HepG2 (cell line): ENCODE data around the gene UCP3. TPM values are rescaled to one million over a fixed set of nuclear protein-coding genes. Genes with fewer than 3 reads are reported as not detected.

Experiments
- AGO1 ChIP-seq: fragments of 200-400 bp; formaldehyde crosslinking; IDR thresholded peaks from 2 replicates; pipeline ENCODE4 v1.6.1; 2017; ENCODE audit warnings: mild to moderate bottlenecking, low read depth, low read length, moderate library complexity; ENCODE audit not compliant: poor library complexity, severe bottlenecking
- HMGA1 ChIP-seq: sonication (generic); formaldehyde crosslinking; conservative IDR thresholded peaks from 2 replicates; pipeline ENCODE4 v1.4.0; 2020; ENCODE audit warnings: missing genetic modification reagents
- IRF2 ChIP-seq: IDR thresholded peaks from 2 replicates; pipeline ENCODE4 v1.6.1; 2018; ENCODE audit warnings: missing genetic modification reagents, missing compliant biosample characterization
- JUN ChIP-seq: sonication (generic); formaldehyde crosslinking; IDR thresholded peaks from 2 replicates; pipeline ENCODE4 v1.4.0; 2020; ENCODE audit warnings: mild to moderate bottlenecking, missing genetic modification reagents
- KDM6A ChIP-seq: IDR thresholded peaks from 2 replicates; pipeline ENCODE4 v1.6.1; 2016; ENCODE audit warnings: low read depth
- NCOA1 ChIP-seq: sonication (generic); formaldehyde crosslinking; IDR thresholded peaks from 2 replicates; pipeline ENCODE4 v1.9.0; 2021; ENCODE audit warnings: missing genetic modification reagents
- NR2F6 ChIP-seq, 2 experiments: IDR thresholded peaks; 2 replicates each; pipeline ENCODE4 v1.6.1; 2016; ENCODE audit warnings: antibody characterized with exemption in 1 of 2, mild to moderate bottlenecking in 1 of 2
- PHF5A ChIP-seq: IDR thresholded peaks from one replicate; pipeline ENCODE4 v1.6.1; 2018; ENCODE audit warnings: low read depth, missing genetic modification reagents; ENCODE audit not compliant: unreplicated experiment
- STAG1 ChIP-seq: sonication (generic); formaldehyde crosslinking; IDR thresholded peaks from 2 replicates; pipeline ENCODE4 v1.4.0; 2020; ENCODE audit warnings: missing genetic modification reagents
- ZBTB20 ChIP-seq: sonication (generic); formaldehyde crosslinking; IDR thresholded peaks from 2 replicates; pipeline ENCODE4 v1.8.1; 2023; ENCODE audit warnings: missing genetic modification reagents, low read depth, mild to moderate bottlenecking, borderline replicate concordance
- ZNF256 ChIP-seq: sonication (generic); formaldehyde crosslinking; conservative IDR thresholded peaks from 2 replicates; pipeline ENCODE4 v1.4.0; 2020; ENCODE audit warnings: missing genetic modification reagents
- ZNF264 ChIP-seq: sonication (generic); formaldehyde crosslinking; IDR thresholded peaks from 2 replicates; pipeline ENCODE4 v1.4.0; 2020; ENCODE audit warnings: missing genetic modification reagents
- ZNF367 ChIP-seq: sonication (generic); formaldehyde crosslinking; IDR thresholded peaks from 2 replicates; pipeline ENCODE4 v1.4.0; 2020; ENCODE audit warnings: missing genetic modification reagents, borderline replicate concordance
- ZNF644 ChIP-seq: IDR thresholded peaks from 2 replicates; pipeline ENCODE4 v1.6.1; 2016; ENCODE audit warnings: low read depth
- ZNF7 ChIP-seq: IDR thresholded peaks from 2 replicates; pipeline ENCODE4 v1.6.1; 2016; ENCODE audit warnings: missing biosample characterization, missing genetic modification reagents
- polyA plus RNA-seq, 8 experiments: library from polyadenylated mRNA; depleted of rRNA in 3 of 8; stranded (reverse) in 7 of 8; unstranded in 1 of 8; fragments of >200 nt; fragmentation: Illumina TruSeq in 4 of 8; extraction: Trizol in 4 of 8; gene quantifications; 2 replicates each; pipeline versions ENCODE4 v1.2.1 to v1.2.3, GENCODE V29; 2011 to 2016; ENCODE audit warnings: low read depth in 4 of 8, missing spikeins in 1 of 8, mixed read lengths in 1 of 8; ENCODE audit not compliant: insufficient read depth in 1 of 8
- total RNA-seq, 5 experiments: library from RNA; depleted of rRNA; stranded (reverse); fragments of >200 nt; fragmentation: Illumina TruSeq; extraction: Trizol; gene quantifications; 2 replicates each; pipeline ENCODE4 v1.2.3, GENCODE V29; 2016; ENCODE audit warnings: low read depth in 1 of 5
- TF ChIP-seq, protein P1 (sequence below): sonication (generic); formaldehyde crosslinking; conservative IDR thresholded peaks from 2 replicates; pipeline ENCODE4 v1.5.0; 2020; ENCODE audit warnings: missing genetic modification reagents
- TF ChIP-seq, protein P2 (sequence below): sonication (generic); formaldehyde crosslinking; IDR thresholded peaks from 2 replicates; pipeline ENCODE4 v1.4.0; 2020; ENCODE audit warnings: mild to moderate bottlenecking, missing genetic modification reagents, borderline replicate concordance
- TF ChIP-seq, protein P3 (sequence below): sonication (generic); formaldehyde crosslinking; IDR thresholded peaks from 2 replicates; pipeline ENCODE4 v1.5.1; 2020; ENCODE audit warnings: missing genetic modification reagents, mild to moderate bottlenecking, borderline replicate concordance
- TF ChIP-seq, protein P4 (sequence below): IDR thresholded peaks from 2 replicates; pipeline ENCODE4 v1.6.1; 2016; ENCODE audit warnings: low read depth
- TF ChIP-seq, protein P5 (sequence below): IDR thresholded peaks from 2 replicates; pipeline ENCODE4 v1.6.1; 2016

Gene UCP3
- total and polyA plus RNA-seq, 2 of the 13 experiments (the other 11 are each of a cell fraction or from before 2014, with no cell fraction given) = 0.37 TPM; not detected in 1

DNA sequence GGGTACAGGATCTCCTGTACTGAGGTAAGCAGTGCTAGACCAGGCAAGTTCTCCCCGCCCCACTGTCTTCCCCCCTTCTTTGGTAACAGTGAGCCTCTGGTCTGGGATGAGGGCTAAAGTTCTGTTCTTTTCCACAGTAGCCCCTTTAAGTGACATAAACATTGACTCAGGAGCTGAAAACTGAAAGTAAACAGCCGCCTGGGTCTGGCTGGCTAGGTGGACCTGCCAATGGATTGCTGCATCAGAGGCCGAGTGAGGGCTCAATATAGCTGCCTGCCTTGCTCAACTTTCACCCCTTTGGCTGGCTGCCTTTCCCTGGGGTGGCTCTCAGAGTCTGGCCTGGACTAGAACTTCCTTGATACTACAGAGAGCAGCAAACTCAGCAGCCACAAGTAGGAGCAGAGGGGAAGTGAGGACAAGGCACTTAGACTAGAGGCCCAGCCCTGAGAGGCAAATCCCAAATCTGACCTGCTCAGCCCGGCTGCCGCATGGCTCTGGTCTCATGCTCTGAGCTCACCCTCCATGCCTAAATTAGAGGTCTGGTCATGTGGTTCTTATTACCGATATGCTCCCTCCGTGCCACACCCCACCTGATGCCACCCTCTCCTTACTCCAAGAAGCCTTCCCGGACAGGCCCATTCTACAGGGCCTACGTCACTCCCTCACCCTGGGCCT lies 9.6 kb upstream of the UCP3 start (continued):
- TF ChIP-seq, protein P1, sequence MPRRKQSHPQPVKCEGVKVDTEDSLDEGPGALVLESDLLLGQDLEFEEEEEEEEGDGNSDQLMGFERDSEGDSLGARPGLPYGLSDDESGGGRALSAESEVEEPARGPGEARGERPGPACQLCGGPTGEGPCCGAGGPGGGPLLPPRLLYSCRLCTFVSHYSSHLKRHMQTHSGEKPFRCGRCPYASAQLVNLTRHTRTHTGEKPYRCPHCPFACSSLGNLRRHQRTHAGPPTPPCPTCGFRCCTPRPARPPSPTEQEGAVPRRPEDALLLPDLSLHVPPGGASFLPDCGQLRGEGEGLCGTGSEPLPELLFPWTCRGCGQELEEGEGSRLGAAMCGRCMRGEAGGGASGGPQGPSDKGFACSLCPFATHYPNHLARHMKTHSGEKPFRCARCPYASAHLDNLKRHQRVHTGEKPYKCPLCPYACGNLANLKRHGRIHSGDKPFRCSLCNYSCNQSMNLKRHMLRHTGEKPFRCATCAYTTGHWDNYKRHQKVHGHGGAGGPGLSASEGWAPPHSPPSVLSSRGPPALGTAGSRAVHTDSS (CRISPR knock-in tag) = no peak
- peak; percentile 92; the same call in 1 of the 2 replicates for TF ChIP-seq IRF2
- TF ChIP-seq, protein P2, sequence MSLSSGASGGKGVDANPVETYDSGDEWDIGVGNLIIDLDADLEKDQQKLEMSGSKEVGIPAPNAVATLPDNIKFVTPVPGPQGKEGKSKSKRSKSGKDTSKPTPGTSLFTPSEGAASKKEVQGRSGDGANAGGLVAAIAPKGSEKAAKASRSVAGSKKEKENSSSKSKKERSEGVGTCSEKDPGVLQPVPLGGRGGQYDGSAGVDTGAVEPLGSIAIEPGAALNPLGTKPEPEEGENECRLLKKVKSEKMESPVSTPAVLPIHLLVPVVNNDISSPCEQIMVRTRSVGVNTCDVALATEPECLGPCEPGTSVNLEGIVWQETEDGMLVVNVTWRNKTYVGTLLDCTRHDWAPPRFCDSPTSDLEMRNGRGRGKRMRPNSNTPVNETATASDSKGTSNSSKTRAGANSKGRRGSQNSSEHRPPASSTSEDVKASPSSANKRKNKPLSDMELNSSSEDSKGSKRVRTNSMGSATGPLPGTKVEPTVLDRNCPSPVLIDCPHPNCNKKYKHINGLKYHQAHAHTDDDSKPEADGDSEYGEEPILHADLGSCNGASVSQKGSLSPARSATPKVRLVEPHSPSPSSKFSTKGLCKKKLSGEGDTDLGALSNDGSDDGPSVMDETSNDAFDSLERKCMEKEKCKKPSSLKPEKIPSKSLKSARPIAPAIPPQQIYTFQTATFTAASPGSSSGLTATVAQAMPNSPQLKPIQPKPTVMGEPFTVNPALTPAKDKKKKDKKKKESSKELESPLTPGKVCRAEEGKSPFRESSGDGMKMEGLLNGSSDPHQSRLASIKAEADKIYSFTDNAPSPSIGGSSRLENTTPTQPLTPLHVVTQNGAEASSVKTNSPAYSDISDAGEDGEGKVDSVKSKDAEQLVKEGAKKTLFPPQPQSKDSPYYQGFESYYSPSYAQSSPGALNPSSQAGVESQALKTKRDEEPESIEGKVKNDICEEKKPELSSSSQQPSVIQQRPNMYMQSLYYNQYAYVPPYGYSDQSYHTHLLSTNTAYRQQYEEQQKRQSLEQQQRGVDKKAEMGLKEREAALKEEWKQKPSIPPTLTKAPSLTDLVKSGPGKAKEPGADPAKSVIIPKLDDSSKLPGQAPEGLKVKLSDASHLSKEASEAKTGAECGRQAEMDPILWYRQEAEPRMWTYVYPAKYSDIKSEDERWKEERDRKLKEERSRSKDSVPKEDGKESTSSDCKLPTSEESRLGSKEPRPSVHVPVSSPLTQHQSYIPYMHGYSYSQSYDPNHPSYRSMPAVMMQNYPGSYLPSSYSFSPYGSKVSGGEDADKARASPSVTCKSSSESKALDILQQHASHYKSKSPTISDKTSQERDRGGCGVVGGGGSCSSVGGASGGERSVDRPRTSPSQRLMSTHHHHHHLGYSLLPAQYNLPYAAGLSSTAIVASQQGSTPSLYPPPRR (CRISPR knock-in tag) = no peak
- TF ChIP-seq ZBTB20 (CRISPR knock-in tag) = no peak
- TF ChIP-seq, protein P3, sequence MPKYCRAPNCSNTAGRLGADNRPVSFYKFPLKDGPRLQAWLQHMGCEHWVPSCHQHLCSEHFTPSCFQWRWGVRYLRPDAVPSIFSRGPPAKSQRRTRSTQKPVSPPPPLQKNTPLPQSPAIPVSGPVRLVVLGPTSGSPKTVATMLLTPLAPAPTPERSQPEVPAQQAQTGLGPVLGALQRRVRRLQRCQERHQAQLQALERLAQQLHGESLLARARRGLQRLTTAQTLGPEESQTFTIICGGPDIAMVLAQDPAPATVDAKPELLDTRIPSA = no peak
- no peak for TF ChIP-seq JUN
- TF ChIP-seq KDM6A (CRISPR knock-in tag) = peak; percentile 63
- TF ChIP-seq STAG1 (CRISPR knock-in tag) = no peak
- no peak for TF ChIP-seq PHF5A
- no peak for TF ChIP-seq ZNF367
- TF ChIP-seq ZNF7 (CRISPR knock-in tag) = no peak
- no peak for TF ChIP-seq AGO1
- TF ChIP-seq ZNF264 (CRISPR knock-in tag) = 0 out of 2 replicates have a peak, but pooled peaks have one; percentile 76
- TF ChIP-seq, protein P4, sequence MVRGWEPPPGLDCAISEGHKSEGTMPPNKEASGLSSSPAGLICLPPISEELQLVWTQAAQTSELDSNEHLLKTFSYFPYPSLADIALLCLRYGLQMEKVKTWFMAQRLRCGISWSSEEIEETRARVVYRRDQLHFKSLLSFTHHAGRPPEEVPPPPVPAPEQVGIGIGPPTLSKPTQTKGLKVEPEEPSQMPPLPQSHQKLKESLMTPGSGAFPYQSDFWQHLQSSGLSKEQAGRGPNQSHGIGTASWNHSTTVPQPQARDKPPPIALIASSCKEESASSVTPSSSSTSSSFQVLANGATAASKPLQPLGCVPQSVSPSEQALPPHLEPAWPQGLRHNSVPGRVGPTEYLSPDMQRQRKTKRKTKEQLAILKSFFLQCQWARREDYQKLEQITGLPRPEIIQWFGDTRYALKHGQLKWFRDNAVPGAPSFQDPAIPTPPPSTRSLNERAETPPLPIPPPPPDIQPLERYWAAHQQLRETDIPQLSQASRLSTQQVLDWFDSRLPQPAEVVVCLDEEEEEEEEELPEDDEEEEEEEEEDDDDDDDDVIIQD (CRISPR knock-in tag) = peak; percentile 14; the same call in 1 of the 2 replicates
- no peak for TF ChIP-seq ZNF256
- TF ChIP-seq NR2F6 (IDR thresholded peaks at IDR 0.05) = peak; percentile 64; the same call in 1 of the 2 replicates
- TF ChIP-seq NR2F6 (CRISPR knock-in tag; IDR thresholded peaks at IDR 0.05) = peak; percentile 60; the same call in 1 of the 2 replicates
- TF ChIP-seq ZNF644 (CRISPR knock-in tag) = 0 out of 2 replicates have a peak, but pooled peaks have one; percentile 8
- TF ChIP-seq NCOA1 (CRISPR knock-in tag) = no peak
- no peak for TF ChIP-seq HMGA1
- TF ChIP-seq, protein P5, sequence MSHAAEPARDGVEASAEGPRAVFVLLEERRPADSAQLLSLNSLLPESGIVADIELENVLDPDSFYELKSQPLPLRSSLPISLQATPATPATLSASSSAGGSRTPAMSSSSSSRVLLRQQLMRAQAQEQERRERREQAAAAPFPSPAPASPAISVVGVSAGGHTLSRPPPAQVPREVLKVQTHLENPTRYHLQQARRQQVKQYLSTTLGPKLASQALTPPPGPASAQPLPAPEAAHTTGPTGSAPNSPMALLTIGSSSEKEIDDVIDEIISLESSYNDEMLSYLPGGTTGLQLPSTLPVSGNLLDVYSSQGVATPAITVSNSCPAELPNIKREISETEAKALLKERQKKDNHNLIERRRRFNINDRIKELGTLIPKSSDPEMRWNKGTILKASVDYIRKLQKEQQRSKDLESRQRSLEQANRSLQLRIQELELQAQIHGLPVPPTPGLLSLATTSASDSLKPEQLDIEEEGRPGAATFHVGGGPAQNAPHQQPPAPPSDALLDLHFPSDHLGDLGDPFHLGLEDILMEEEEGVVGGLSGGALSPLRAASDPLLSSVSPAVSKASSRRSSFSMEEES (CRISPR knock-in tag) = no peak
